ENCODE results near the gene MLPH. TPM values are rescaled to one million over a fixed set of nuclear protein-coding genes. Genes with fewer than 3 reads are reported as not detected.
A peak's percentile ranks its signal among the peaks of the same experiment; 100 is the strongest.

Gene MLPH
- total and polyA plus RNA-seq, 12 donors = 9.7 to 60.0 (median 40.8) TPM

- no peak for TF ChIP-seq CTCF (IDR thresholded peaks at IDR 0.05)
- H3K27ac ChIP-seq = no peak overlapping the region
- H3K4me1 ChIP-seq = peaks cover 0 to 41% (median 18%) of the 10 kb centered on the region in 9 donors
- H3K36me3 ChIP-seq = no peaks in the 10 kb centered on the region
- ATAC-seq (no peak), DNase-seq (no peak)
- peaks cover 0 to 21% (median 0%) of the 10 kb centered on the region in 7 donors for H3K27me3 ChIP-seq
- no peak overlapping the region for H3K4me3 ChIP-seq
- WGBS, 2 donors = 45 to 46% methylated on average over 4 of the region's 4 CpGs
- H3K9me3 ChIP-seq = no peaks in the 10 kb centered on the region
- intact Hi-C loops (cut with DNase I) = loop anchor here in 5 of 10 donors (5.0 to 10.0 kb wide), 4 partner anchors 57 to 355 kb away; no protein-coding TSS in a partner anchor
Measured at GRCh38 chr2:237479747-237480146, 7.3 kb upstream of the MLPH start.

GRCh38 chr2:237480556-237480955, 6.5 kb upstream of the MLPH start:
- intact Hi-C loops (cut with DNase I) = no loop called here
- H3K27me3 ChIP-seq = peaks cover 0 to 26% (median 0%) of the 10 kb centered on the region in 7 donors
- no peak for TF ChIP-seq CTCF (IDR thresholded peaks at IDR 0.05)
- ATAC-seq (no peak), DNase-seq (no peak)
- no peaks in the 10 kb centered on the region for H3K36me3 ChIP-seq
- WGBS, 2 donors = 95 to 96% methylated on average over 7 of the region's 7 CpGs
- H3K27ac ChIP-seq = no peak overlapping the region
- H3K4me3 ChIP-seq = no peak overlapping the region
- no peaks in the 10 kb centered on the region for H3K9me3 ChIP-seq
- H3K4me1 ChIP-seq = peaks cover 0 to 36% (median 16%) of the 10 kb centered on the region in 9 donors

GRCh38 chr2:237480988-237481525, 6.0 kb upstream of the MLPH start:
- no peak for DNase-seq
- 97 to 99% methylated on average over 3 of the region's 3 CpGs for WGBS, 2 donors
- intact Hi-C loops (cut with DNase I) = no loop called here
- Histone ChIP-seq H3K36me3 (no peaks in the 10 kb centered on the region), H3K4me1 (peaks cover 0 to 34% (median 14%) of the 10 kb centered on the region in 9 donors), H3K4me3 (no peak overlapping the region), H3K27ac (no peak overlapping the region), H3K27me3 (peaks cover 0 to 26% (median 0%) of the 10 kb centered on the region in 7 donors), H3K9me3 (no peaks in the 10 kb centered on the region)
- no peak for ATAC-seq
- no peak for TF ChIP-seq CTCF (IDR thresholded peaks at IDR 0.05)

- DNase-seq = peak; percentile 68 to 79
- Histone ChIP-seq H3K9me3 (no peaks in the 10 kb centered on the region), H3K36me3 (no peaks in the 10 kb centered on the region), H3K27me3 (peaks cover 0 to 30% (median 12%) of the 10 kb centered on the region in 7 donors), H3K27ac (peak overlapping the region; percentile 59 to 85 (median 74)), H3K4me1 (peaks cover 0 to 44% (median 24%) of the 10 kb centered on the region in 9 donors), H3K4me3 (peak overlapping the region in 2 of 10 donors; percentile 21 to 22)
- intact Hi-C loops (cut with DNase I) = no loop called here
- WGBS, 2 donors = 37 to 55% methylated on average over 6 of the region's 6 CpGs
- peak; percentile 77 to 94 (median 90) for ATAC-seq
- no peak for TF ChIP-seq CTCF (IDR thresholded peaks at IDR 0.05)
Measured at GRCh38 chr2:237482485-237482884, 4.6 kb upstream of the MLPH start.

Measured in heart right ventricle (tissue), 16 donors.